GM19025 (cell line): ENCODE measurements around the gene CACNA2D4.

Experiments used
- ATAC-seq: cut with Tn5 transposase; IDR thresholded peaks from one replicate; pipeline ENCODE4 v1.9.1; 2021; ENCODE audit warnings: mild to moderate bottlenecking, low read depth, moderate library complexity; ENCODE audit not compliant: unreplicated experiment

The CACNA2D4 gene

GRCh38 chr12:1848146-1848545 is 70.3 kb downstream of the CACNA2D4 start:
- no peak for ATAC-seq

- no peak for ATAC-seq
Observed at GRCh38 chr12:1847411-1847810, 71.0 kb downstream of the CACNA2D4 start.

- ATAC-seq = no peak
Observed at GRCh38 chr12:1846421-1847405, 71.7 kb downstream of the CACNA2D4 start.

DNA sequence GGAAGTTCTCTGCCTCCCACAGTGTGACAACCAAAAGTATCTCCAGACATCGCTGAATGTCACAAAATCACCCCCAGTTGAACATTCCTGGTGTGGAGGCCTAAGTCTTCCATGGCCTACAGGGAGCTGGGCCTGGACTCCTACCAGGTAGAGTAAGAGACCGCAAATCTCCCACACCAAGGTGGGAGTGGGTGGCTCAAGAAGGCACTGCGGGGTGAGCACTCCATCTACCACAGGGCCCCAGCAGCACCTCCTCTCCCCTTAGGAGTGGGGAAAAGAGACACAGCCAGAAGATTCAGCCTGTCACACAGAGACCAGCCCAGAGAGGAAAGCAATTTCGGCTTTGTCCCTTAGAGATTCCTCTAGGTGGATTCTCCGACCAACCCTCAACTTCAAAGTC is 72.6 kb downstream of the CACNA2D4 start:
- ATAC-seq = no peak

DNA sequence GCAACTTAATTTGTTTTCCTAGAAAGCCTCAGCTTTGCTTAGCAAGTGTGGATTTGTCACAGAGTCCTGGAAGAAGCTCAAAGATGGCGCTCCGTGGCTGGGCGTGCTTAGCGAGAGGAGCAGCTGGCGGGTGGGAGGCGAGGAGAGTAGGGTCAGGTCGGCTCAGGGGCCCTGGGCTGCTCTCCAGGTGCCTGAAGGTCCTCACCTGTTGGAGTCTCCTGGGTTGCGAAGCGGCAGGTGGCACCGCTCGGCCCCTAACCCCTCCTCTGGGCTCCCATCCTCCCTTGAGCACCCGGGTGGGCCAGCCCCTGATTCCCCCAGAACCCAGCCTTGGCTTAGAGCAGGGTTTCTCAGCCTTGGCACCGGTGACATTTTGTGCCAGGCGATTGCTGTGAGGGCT is 73.0 kb downstream of the CACNA2D4 start:
- ATAC-seq = no peak

DNA sequence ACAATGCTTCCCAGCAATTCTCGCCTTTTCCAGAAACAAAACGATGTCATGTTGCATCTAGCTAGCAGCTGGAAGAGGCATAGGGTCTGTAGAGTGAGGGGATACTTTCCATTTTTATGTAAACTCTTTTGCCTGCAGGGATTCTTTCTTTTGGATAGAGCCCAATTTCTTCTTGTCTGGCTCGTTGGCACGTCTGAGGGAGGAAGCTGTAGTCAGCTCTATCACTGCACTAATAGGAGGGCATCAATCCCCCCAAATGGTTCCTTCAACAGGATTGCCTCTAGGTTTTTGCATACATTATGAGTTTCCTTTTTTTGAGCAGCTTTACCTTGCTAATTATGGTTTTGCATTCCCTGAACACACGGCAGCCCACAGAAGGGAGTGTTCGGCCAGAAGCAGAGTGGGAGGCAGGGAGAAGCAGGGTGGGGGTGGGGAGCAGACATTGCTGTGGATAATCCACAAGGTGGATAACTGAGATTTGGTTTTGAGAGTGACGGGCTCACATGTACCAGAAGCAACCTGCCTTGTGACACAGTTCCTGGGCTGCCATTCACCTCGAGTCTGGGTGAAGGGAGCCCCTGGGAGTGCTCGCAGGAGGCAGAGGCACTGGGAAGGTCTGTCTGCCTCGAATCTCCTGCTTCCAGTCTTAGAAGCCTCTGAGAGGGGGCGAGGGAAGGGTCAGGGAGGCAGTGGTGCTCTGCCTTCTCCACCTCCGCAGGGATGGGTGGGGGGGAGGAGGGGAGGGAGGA is 73.6 kb downstream of the CACNA2D4 start:
- no peak for ATAC-seq

DNA sequence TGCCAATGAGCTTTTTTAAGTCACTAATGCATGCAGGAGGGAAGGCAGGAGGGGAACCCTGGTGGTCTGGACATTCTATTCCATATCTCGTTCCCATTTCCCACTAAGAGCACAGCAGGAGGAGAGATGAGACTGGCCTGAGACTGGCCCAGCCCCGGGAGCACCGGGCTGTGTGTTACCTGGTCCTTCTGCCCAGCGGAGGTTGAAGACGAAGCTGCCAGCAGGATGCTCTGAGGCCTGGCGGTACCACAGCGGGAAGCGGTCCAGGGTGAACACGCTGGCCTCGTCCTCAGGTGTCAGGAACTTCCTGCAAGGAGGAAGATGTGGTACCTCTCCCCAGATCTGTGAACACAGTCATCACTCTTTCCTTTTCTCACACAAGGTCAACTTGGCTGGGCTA is 74.2 kb downstream of the CACNA2D4 start:
- ATAC-seq = no peak

DNA sequence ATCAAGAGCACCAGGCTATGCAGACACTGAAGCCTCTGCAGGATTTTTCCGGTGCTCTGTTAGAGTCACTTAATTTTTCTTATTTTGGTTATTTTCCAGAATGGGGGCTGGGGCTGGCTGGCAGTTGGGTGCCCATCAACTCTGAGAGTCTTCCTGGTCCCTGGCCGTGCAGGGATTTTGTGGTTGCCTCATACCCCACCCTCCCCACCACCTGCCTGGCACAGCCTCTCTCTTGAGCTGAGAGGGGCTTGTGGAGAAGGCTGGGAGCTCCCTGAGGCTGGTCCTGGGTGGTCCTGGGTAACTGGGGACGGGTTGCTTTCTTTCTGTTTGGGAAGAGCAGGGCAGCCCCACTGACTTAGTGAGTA is 74.8 kb downstream of the CACNA2D4 start:
- no peak for ATAC-seq

- no peak for ATAC-seq
Observed at GRCh38 chr12:1842905-1843640, 75.4 kb downstream of the CACNA2D4 start.

DNA sequence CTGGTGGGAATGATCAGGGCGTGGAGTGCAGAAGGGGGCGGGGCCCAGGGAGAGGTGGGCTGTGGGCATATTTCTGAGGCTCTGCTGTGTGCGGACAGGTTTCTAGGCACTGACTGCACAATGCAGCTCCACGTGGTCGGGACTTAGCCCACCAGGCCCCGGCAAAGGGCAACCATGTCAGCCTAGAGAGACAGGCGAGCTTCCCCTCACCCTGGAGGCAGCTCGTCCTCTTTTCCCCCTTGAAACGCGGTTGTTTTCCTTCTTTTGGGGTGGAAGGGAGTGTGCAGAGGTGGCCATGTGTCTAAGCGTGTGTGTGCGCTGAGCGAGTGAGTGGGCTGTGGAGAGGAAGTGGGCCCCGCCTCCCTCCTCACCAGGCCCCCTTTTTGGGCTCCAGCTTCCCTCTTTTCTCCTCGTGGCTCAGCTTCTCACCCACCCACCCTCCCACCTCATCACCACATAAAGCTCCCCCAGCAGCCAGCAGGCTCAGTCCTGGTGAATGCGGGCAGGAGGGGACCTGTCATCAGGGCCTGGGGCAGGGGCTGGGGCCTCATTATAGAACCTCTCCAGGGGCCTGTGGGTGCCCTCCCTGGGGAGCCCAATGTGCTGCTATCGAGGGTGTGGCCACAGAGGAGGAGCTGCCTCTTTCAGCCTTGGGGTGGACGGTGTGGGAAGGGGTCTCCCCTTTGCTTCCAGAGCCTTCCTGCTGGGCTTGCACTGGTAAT is 76.1 kb downstream of the CACNA2D4 start:
- no peak for ATAC-seq

DNA sequence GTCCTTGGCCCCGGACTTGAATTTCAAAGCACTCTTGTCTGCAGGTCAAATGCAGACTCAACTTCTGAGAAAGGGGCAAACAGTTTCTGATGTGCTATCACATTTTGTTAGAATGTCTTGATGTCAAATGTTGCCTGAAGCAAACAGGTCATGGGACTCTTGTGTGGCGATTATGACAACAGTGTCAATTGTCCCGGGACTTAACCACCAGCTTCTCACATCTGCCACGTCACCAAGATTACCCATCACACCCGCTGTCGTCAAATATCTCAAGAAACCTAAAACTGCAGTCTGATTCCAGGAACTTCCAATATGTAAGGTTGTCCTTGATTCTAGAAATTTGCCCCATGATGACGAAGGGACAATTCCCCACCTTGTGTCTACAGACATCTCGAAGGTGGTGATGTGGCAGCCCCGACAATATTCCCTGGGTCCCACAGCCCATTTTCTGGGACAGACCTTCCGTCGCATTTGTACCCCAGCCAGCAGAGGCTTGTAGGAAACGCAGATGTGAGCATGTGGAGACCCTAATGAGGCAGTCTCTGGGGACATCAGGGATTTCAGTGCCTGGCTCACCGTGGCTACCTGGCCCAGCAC is 76.8 kb downstream of the CACNA2D4 start:
- no peak for ATAC-seq

GRCh38 chr12:1840981-1841425 is 77.4 kb downstream of the CACNA2D4 start:
- no peak for ATAC-seq

GRCh38 chr12:1839956-1840951 is 78.2 kb downstream of the CACNA2D4 start:
- no peak for ATAC-seq

DNA sequence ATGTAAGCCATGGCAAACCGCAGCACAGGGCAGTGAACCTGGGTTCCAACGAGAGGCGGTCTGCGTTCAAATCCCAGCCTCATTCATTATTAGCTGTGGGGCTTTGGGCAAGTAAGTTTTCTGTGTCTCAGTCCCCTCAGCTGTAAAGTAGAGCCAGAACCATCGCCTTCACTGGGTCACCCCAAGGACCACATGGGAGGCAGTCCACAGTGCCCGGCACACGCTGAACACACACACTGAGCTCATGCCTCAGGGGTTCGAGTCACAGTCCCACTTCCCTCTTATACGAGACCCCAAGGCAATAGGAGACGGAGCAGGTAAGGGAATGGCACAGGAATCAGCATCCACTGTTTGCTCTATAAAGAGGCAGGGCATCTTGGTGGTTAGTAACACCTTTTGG is 79.0 kb downstream of the CACNA2D4 start:
- ATAC-seq = no peak

DNA sequence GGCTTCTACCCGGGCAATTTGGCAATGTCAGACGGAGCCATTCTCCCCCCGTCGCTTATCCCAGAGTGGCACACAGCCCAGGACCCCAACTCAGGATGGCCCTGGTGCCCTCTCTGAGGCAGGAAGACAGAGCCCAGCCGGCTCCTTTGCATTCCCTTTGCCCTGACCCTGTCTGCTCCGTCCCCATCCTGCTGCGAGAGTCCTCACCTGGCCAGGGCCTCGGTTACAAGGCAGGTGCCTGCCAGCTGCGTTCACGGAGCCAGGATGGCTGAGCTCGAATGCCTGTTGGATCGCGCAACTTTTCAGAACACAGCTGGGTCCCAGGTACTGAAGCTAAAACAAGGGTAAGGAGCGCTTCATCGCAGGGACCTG is 79.5 kb downstream of the CACNA2D4 start:
- no peak for ATAC-seq

DNA sequence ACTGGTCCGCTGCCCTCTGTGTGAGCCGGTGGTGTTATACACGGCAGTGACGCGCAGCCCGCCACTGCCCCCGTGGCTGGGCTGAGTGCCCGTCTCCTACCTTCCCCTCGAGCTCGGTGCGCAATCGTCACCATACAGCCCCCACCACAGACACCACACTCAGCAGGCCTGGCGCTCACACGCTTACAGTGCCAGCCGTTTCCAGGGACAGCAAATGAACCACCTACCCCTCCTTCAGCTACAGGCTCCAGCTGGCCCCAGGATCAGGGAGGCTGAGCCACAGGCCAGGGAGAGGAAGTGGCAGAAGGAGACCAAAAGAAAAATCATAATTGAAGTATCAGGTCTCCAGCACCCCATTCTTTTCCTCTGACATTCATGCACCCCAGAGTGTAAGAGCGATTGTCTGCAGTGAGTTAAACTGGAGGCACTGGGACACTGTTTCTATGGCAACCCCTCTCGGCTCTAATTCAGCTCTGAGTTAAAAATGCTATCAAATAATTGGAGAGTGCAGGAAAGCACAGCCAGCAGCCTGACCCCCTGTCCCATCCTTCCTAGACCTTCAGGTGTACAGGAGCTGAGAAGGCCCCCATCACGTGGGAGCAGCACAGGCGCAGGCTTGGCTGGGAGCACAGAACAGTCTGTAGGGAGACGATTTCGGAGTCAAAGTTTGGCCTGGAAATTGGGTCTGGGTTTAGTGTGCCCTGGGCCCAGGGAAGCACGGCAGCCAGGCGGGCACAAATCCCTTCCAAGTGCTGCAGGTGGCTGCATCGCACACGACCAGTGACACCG is 80.1 kb downstream of the CACNA2D4 start:
- ATAC-seq = no peak

GRCh38 chr12:1837541-1838204 is 80.8 kb downstream of the CACNA2D4 start:
- no peak for ATAC-seq
